ENCODE results near the gene NCKAP1. TPM values are rescaled to one million over a fixed set of nuclear protein-coding genes. Genes with fewer than 3 reads are reported as not detected.
A peak's percentile ranks its signal among the peaks of the same experiment; 100 is the strongest.

The NCKAP1 gene
- total RNA-seq, 1 experiment from 2014 or later, result 76.2 TPM

- no peaks in the 10 kb centered on the region for H3K27me3 ChIP-seq (ENCODE audit: low read length)
- no peaks in the 10 kb centered on the region for H3K9me3 ChIP-seq (ENCODE audit: low read length)
- H2AFZ ChIP-seq (ENCODE audit: low read length), result no peak overlapping the region
- ATAC-seq, result no peak
- ChIA-PET POLR2A (ENCODE audit: unreplicated experiment) (no interaction called here), CTCF (interaction anchor here (0.5 kb wide), 1 partner anchor 137 kb away, joined by 3 read pairs; no protein-coding TSS in a partner anchor)
- TF ChIP-seq EZH2phosphoT487 (IDR thresholded peaks at IDR 0.05; ENCODE audit: borderline replicate concordance, low read length), result no peak
- TF ChIP-seq, protein P1, sequence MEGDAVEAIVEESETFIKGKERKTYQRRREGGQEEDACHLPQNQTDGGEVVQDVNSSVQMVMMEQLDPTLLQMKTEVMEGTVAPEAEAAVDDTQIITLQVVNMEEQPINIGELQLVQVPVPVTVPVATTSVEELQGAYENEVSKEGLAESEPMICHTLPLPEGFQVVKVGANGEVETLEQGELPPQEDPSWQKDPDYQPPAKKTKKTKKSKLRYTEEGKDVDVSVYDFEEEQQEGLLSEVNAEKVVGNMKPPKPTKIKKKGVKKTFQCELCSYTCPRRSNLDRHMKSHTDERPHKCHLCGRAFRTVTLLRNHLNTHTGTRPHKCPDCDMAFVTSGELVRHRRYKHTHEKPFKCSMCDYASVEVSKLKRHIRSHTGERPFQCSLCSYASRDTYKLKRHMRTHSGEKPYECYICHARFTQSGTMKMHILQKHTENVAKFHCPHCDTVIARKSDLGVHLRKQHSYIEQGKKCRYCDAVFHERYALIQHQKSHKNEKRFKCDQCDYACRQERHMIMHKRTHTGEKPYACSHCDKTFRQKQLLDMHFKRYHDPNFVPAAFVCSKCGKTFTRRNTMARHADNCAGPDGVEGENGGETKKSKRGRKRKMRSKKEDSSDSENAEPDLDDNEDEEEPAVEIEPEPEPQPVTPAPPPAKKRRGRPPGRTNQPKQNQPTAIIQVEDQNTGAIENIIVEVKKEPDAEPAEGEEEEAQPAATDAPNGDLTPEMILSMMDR (conservative IDR thresholded peaks at IDR 0.05; ENCODE audit: low read depth, low read length), result no peak
- no peak for TF ChIP-seq EZH2 (IDR thresholded peaks at IDR 0.05; ENCODE audit: low read length, unreplicated experiment)
- H3K79me2 ChIP-seq (ENCODE audit: low read length), result peaks cover 76% of the 10 kb centered on the region
- H3K9ac ChIP-seq (ENCODE audit: low read length), result no peak overlapping the region; the same call in 1 of the 2 replicates
- no peaks in the 10 kb centered on the region for H3K36me3 ChIP-seq (ENCODE audit: low read depth, low read length)
- peaks cover 66% of the 10 kb centered on the region for H4K20me1 ChIP-seq (ENCODE audit: low read length)
- DNase-seq, result peak; percentile 62
- H3F3A ChIP-seq (ENCODE audit: low read length, unreplicated experiment), result no peaks in the 10 kb centered on the region
- peak overlapping the region; percentile 95 for H3K4me2 ChIP-seq (ENCODE audit: low read length)
- no peak overlapping the region for H3K27ac ChIP-seq (ENCODE audit: low read length)
- peaks cover 34% of the 10 kb centered on the region for H3K4me1 ChIP-seq (ENCODE audit: insufficient read depth, low read length)
- H3K4me3 ChIP-seq (ENCODE audit: low read length), result peak overlapping the region; percentile 95
- no TSS peak for BruUV-seq (replicated peaks)
- H3K9me2 ChIP-seq (replicated peaks; ENCODE audit: low read length), result no peaks in the 10 kb centered on the region
- intact Hi-C loops (cut with micrococcal nuclease), result loop anchor here (5.0 kb wide), 1 partner anchor 53 kb away; no protein-coding TSS in a partner anchor
These were observed 2.8 kb downstream of the NCKAP1 start for GRCh38 chr2:183035298-183035953.

DNA sequence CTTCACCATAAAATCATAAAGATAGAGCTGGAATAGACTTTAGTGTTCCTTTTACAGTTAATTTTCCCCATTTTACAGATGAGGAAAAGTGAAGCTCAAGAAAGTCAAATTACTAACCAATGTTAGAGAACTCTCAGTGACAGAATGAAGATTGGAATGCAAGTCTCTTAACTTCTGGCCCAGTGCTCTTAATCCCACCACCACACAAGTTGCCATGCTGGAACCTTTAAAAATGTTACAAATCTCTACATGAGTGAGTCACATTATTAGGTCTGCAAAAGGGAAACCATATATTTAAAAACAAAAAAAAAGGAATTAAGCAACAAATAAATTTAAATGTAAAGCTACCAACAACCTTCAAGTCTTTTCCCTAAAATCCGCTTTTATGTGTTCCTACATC lies 3.5 kb downstream of the NCKAP1 start:
- intact Hi-C loops (cut with micrococcal nuclease), result loop anchor here (5.0 kb wide), 1 partner anchor 53 kb away; no protein-coding TSS in a partner anchor
- Histone ChIP-seq H3K9me2 (replicated peaks; ENCODE audit: low read length) (no peaks in the 10 kb centered on the region), H3K27ac (ENCODE audit: low read length) (no peak overlapping the region), H3K79me2 (ENCODE audit: low read length) (peaks cover 82% of the 10 kb centered on the region), H3K9me3 (ENCODE audit: low read length) (no peaks in the 10 kb centered on the region), H3K27me3 (ENCODE audit: low read length) (no peaks in the 10 kb centered on the region), H3K9ac (ENCODE audit: low read length) (no peak overlapping the region), H2AFZ (ENCODE audit: low read length) (no peak overlapping the region), H3K4me3 (ENCODE audit: low read length) (peak overlapping the region; percentile 95), H4K20me1 (ENCODE audit: low read length) (peaks cover 71% of the 10 kb centered on the region), H3F3A (ENCODE audit: low read length, unreplicated experiment) (no peaks in the 10 kb centered on the region), H3K36me3 (ENCODE audit: low read depth, low read length) (no peaks in the 10 kb centered on the region), H3K4me1 (ENCODE audit: insufficient read depth, low read length) (peaks cover 34% of the 10 kb centered on the region), H3K4me2 (ENCODE audit: low read length) (peak overlapping the region; percentile 95)
- ATAC-seq, result no peak
- POLR2A ChIA-PET (ENCODE audit: unreplicated experiment), result no interaction called here
- no TSS peak for BruUV-seq (replicated peaks)
- no peak for TF ChIP-seq EZH2 (IDR thresholded peaks at IDR 0.05; ENCODE audit: low read length, unreplicated experiment)
- TF ChIP-seq, protein P1 (conservative IDR thresholded peaks at IDR 0.05; ENCODE audit: low read depth, low read length), result no peak
- no peak for TF ChIP-seq EZH2phosphoT487 (IDR thresholded peaks at IDR 0.05; ENCODE audit: borderline replicate concordance, low read length)
- CTCF ChIA-PET, result interaction anchor here (0.5 kb wide), 1 partner anchor 138 kb away, joined by 3 read pairs; no protein-coding TSS in a partner anchor
- no peak for DNase-seq

- no peaks in the 10 kb centered on the region for H3K36me3 ChIP-seq (ENCODE audit: low read depth, low read length)
- ChIA-PET CTCF (no interaction called here), POLR2A (ENCODE audit: unreplicated experiment) (no interaction called here)
- peaks cover 71% of the 10 kb centered on the region for H4K20me1 ChIP-seq (ENCODE audit: low read length)
- H3K4me2 ChIP-seq (ENCODE audit: low read length), result peak overlapping the region; percentile 95
- no peak for DNase-seq
- intact Hi-C loops (cut with micrococcal nuclease), result no loop called here
- no peak overlapping the region for H3K9ac ChIP-seq (ENCODE audit: low read length)
- H3K4me3 ChIP-seq (ENCODE audit: low read length), result no peak overlapping the region
- H3K4me1 ChIP-seq (ENCODE audit: insufficient read depth, low read length), result peaks cover 28% of the 10 kb centered on the region
- BruUV-seq (replicated peaks), result no TSS peak
- no peak overlapping the region for H2AFZ ChIP-seq (ENCODE audit: low read length)
- peaks cover 90% of the 10 kb centered on the region for H3K79me2 ChIP-seq (ENCODE audit: low read length)
- TF ChIP-seq, protein P1 (conservative IDR thresholded peaks at IDR 0.05; ENCODE audit: low read depth, low read length), result no peak
- no peak for TF ChIP-seq EZH2 (IDR thresholded peaks at IDR 0.05; ENCODE audit: low read length, unreplicated experiment)
- no peak for TF ChIP-seq EZH2phosphoT487 (IDR thresholded peaks at IDR 0.05; ENCODE audit: borderline replicate concordance, low read length)
- H3K27me3 ChIP-seq (ENCODE audit: low read length), result no peaks in the 10 kb centered on the region
- no peak overlapping the region for H3K27ac ChIP-seq (ENCODE audit: low read length)
- H3K9me2 ChIP-seq (replicated peaks; ENCODE audit: low read length), result no peaks in the 10 kb centered on the region
- no peaks in the 10 kb centered on the region for H3F3A ChIP-seq (ENCODE audit: low read length, unreplicated experiment)
- no peaks in the 10 kb centered on the region for H3K9me3 ChIP-seq (ENCODE audit: low read length)
- no peak for ATAC-seq
These were observed 4.3 kb downstream of the NCKAP1 start for GRCh38 chr2:183033951-183034350.
